ENCODE data around the gene EMILIN1. TPM values are rescaled to one million over a fixed set of nuclear protein-coding genes. Genes with fewer than 3 reads are reported as not detected.

The EMILIN1 gene
- polyA plus RNA-seq, 1 of the 3 experiments (the other 2 are of a cell fraction), result 286 TPM

- Histone ChIP-seq H3K9ac (peak overlapping the region; percentile 61; the same call in 1 of the 2 replicates), H3K36me3 (replicated peaks in 1 of 2; ENCODE audit: control insufficient read depth in 1 of 2, insufficient read depth in 2 of 2, low read length in 1 of 2) (peaks cover 9 to 38% of the 10 kb centered on the region in 2 experiments), H3K27ac (ENCODE audit: low read depth in 2 of 2, low read length in 1 of 2) (peak overlapping the region; percentile 37 to 89; a peak in 3 of 4 replicates), H3K4me3 (ENCODE audit: low read depth in 2 of 2, low read length in 1 of 2) (peak overlapping the region; percentile 50 to 65), H3K9me2 (no peaks in the 10 kb centered on the region), H3K4me1 (ENCODE audit: control insufficient read depth in 1 of 2, insufficient read depth in 2 of 2, low read depth in 1 of 2, low read length in 1 of 2) (peaks cover 13 to 50% of the 10 kb centered on the region in 2 experiments), H3K9me3 (no peaks in the 10 kb centered on the region), H3K27me3 (ENCODE audit: insufficient read depth) (no peaks in the 10 kb centered on the region), H3F3A (replicated peaks; ENCODE audit: insufficient read depth) (peaks cover 7% of the 10 kb centered on the region), H3K79me2 (ENCODE audit: insufficient read depth) (peaks cover 9% of the 10 kb centered on the region), H4K20me1 (ENCODE audit: insufficient read depth) (peaks cover 16% of the 10 kb centered on the region; the same call in 1 of the 2 replicates), H2AFZ (ENCODE audit: low read depth) (peak overlapping the region; percentile 74; the same call in 1 of the 2 replicates), H3K4me2 (peak overlapping the region; percentile 89)
- DNase-seq, result peak; percentile 83
- ChIA-PET POLR2A (interaction anchor here (0.6 to 6.7 kb wide), 7 partner anchors 11 to 196 kb away, joined by 3 to 63 read pairs (median 3); partner anchors contain the start of genes AGBL5, OST4 and TRIM54), CTCF (interaction anchor here (0.9 to 14.6 kb wide), 30 partner anchors 9 to 475 kb away, joined by 3 to 227 read pairs (median 6); partner anchors contain the start of genes AGBL5, OST4 and TMEM214)
- 15% methylated on average over 25 of the region's 38 CpGs for WGBS (ENCODE audit: low lambda C conversion rate)
- TF ChIP-seq SMC3 (IDR thresholded peaks at IDR 0.05; ENCODE audit: low read depth, low read length) (peak; percentile 50; the same call in 1 of the 2 replicates), IRF3 (IDR thresholded peaks at IDR 0.05; ENCODE audit: low read depth, low read length) (no peak), POLR2AphosphoS5 (IDR thresholded peaks at IDR 0.05; ENCODE audit: low read depth, low read length) (peak; percentile 37; the same call in 1 of the 2 replicates), RFX5 (IDR thresholded peaks at IDR 0.05; ENCODE audit: low read length) (no peak), TEAD4 (IDR thresholded peaks at IDR 0.05; ENCODE audit: borderline replicate concordance, insufficient read depth) (no peak), ELF1 (IDR thresholded peaks at IDR 0.05) (no peak), GABPA (IDR thresholded peaks at IDR 0.05; ENCODE audit: low read depth) (no peak), EZH2phosphoT487 (IDR thresholded peaks at IDR 0.05; ENCODE audit: borderline replicate concordance, low read depth) (no peak), GATA2 (CRISPR knock-in tag; IDR thresholded peaks at IDR 0.05) (no peak), RCOR1 (IDR thresholded peaks at IDR 0.05; ENCODE audit: low read length) (no peak), RAD21 (IDR thresholded peaks at IDR 0.05; ENCODE audit: low read length) (peak; percentile 72), PBX3 (IDR thresholded peaks at IDR 0.05) (0 out of 2 replicates have a peak, but pooled peaks have one; percentile 13), RXRA (IDR thresholded peaks at IDR 0.05; ENCODE audit: borderline replicate concordance, low read depth) (no peak), EP300 (IDR thresholded peaks at IDR 0.05; ENCODE audit: borderline replicate concordance in 1 of 2, low read depth in 1 of 2, low read length in 1 of 2) (no peak; a peak in 1 of 4 replicates), MXI1 (IDR thresholded peaks at IDR 0.05; ENCODE audit: low read depth, low read length) (no peak), ZBTB33 (IDR thresholded peaks at IDR 0.05; ENCODE audit: borderline replicate concordance, low read depth) (no peak), CTCF (IDR thresholded peaks at IDR 0.05) (peak; percentile 50), FOXJ3 (CRISPR knock-in tag; IDR thresholded peaks at IDR 0.05) (no peak), TAF1 (IDR thresholded peaks at IDR 0.05; ENCODE audit: borderline replicate concordance, low read depth, low read length) (no peak), NFIC (IDR thresholded peaks at IDR 0.05; ENCODE audit: borderline replicate concordance) (no peak)
- TF ChIP-seq, protein P1, sequence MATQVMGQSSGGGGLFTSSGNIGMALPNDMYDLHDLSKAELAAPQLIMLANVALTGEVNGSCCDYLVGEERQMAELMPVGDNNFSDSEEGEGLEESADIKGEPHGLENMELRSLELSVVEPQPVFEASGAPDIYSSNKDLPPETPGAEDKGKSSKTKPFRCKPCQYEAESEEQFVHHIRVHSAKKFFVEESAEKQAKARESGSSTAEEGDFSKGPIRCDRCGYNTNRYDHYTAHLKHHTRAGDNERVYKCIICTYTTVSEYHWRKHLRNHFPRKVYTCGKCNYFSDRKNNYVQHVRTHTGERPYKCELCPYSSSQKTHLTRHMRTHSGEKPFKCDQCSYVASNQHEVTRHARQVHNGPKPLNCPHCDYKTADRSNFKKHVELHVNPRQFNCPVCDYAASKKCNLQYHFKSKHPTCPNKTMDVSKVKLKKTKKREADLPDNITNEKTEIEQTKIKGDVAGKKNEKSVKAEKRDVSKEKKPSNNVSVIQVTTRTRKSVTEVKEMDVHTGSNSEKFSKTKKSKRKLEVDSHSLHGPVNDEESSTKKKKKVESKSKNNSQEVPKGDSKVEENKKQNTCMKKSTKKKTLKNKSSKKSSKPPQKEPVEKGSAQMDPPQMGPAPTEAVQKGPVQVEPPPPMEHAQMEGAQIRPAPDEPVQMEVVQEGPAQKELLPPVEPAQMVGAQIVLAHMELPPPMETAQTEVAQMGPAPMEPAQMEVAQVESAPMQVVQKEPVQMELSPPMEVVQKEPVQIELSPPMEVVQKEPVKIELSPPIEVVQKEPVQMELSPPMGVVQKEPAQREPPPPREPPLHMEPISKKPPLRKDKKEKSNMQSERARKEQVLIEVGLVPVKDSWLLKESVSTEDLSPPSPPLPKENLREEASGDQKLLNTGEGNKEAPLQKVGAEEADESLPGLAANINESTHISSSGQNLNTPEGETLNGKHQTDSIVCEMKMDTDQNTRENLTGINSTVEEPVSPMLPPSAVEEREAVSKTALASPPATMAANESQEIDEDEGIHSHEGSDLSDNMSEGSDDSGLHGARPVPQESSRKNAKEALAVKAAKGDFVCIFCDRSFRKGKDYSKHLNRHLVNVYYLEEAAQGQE (IDR thresholded peaks at IDR 0.05; ENCODE audit: low read depth, low read length), result no peak
- TF ChIP-seq, protein P2, sequence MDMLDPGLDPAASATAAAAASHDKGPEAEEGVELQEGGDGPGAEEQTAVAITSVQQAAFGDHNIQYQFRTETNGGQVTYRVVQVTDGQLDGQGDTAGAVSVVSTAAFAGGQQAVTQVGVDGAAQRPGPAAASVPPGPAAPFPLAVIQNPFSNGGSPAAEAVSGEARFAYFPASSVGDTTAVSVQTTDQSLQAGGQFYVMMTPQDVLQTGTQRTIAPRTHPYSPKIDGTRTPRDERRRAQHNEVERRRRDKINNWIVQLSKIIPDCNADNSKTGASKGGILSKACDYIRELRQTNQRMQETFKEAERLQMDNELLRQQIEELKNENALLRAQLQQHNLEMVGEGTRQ (IDR thresholded peaks at IDR 0.05; ENCODE audit: borderline replicate concordance, low read depth, low read length), result no peak
Measured at GRCh38 chr2:27085673-27086089, 7.3 kb downstream of the EMILIN1 start.

All from SK-N-SH (cell line).